Panc1 (cell line): ENCODE results near the gene PLEKHA7.

Experiments
- TF ChIP-seq, protein P1 (sequence below): fragments of 450-650 bp; IDR thresholded peaks from 2 replicates; pipeline ENCODE4 v1.5.1; 2017; ENCODE audit warnings: mild to moderate bottlenecking
- TF ChIP-seq, protein P2 (sequence below), 2 experiments: IDR thresholded peaks; 2 replicates each; pipeline ENCODE4 v1.6.1; 2011 to 2012; ENCODE audit warnings: low read depth in 2 of 2, control low read depth in 1 of 2, low read length in 1 of 2, mild to moderate bottlenecking in 1 of 2, moderate library complexity in 1 of 2; ENCODE audit not compliant: insufficient read depth in 1 of 2

DNA sequence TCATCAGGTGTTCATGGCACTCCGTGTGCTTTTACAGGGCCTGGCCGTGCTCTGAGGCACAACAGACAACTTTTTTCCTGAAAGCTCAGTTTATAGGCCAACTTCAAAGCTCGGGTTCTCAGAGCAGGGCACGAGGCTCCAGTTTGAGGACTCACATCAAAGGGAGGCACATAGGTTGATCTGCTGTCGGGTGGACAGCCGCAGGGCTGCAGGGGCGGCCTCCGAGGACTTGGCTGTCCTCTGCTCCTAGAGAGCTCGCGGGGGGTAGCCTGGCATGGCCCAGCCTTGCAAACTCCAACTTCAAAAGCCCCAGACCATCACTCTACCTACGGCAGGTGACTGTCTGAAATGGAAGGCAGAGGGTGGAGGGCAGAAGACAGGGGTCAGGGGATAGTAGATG, 244.2 kb downstream of the PLEKHA7 start:
- TF ChIP-seq, protein P1, sequence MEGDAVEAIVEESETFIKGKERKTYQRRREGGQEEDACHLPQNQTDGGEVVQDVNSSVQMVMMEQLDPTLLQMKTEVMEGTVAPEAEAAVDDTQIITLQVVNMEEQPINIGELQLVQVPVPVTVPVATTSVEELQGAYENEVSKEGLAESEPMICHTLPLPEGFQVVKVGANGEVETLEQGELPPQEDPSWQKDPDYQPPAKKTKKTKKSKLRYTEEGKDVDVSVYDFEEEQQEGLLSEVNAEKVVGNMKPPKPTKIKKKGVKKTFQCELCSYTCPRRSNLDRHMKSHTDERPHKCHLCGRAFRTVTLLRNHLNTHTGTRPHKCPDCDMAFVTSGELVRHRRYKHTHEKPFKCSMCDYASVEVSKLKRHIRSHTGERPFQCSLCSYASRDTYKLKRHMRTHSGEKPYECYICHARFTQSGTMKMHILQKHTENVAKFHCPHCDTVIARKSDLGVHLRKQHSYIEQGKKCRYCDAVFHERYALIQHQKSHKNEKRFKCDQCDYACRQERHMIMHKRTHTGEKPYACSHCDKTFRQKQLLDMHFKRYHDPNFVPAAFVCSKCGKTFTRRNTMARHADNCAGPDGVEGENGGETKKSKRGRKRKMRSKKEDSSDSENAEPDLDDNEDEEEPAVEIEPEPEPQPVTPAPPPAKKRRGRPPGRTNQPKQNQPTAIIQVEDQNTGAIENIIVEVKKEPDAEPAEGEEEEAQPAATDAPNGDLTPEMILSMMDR: no peak
- TF ChIP-seq, protein P2, sequence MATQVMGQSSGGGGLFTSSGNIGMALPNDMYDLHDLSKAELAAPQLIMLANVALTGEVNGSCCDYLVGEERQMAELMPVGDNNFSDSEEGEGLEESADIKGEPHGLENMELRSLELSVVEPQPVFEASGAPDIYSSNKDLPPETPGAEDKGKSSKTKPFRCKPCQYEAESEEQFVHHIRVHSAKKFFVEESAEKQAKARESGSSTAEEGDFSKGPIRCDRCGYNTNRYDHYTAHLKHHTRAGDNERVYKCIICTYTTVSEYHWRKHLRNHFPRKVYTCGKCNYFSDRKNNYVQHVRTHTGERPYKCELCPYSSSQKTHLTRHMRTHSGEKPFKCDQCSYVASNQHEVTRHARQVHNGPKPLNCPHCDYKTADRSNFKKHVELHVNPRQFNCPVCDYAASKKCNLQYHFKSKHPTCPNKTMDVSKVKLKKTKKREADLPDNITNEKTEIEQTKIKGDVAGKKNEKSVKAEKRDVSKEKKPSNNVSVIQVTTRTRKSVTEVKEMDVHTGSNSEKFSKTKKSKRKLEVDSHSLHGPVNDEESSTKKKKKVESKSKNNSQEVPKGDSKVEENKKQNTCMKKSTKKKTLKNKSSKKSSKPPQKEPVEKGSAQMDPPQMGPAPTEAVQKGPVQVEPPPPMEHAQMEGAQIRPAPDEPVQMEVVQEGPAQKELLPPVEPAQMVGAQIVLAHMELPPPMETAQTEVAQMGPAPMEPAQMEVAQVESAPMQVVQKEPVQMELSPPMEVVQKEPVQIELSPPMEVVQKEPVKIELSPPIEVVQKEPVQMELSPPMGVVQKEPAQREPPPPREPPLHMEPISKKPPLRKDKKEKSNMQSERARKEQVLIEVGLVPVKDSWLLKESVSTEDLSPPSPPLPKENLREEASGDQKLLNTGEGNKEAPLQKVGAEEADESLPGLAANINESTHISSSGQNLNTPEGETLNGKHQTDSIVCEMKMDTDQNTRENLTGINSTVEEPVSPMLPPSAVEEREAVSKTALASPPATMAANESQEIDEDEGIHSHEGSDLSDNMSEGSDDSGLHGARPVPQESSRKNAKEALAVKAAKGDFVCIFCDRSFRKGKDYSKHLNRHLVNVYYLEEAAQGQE (IDR thresholded peaks at IDR 0.05; ENCODE audit: insufficient read depth in 1 of 2, low read depth in 2 of 2, low read length in 1 of 2): no peak
